Loucy (cell line): Measurements from ENCODE around the gene SCAP.

Experiments used
- H2AFZ ChIP-seq: fragments of 200-600 bp; sonication (generic); 2 replicates; pipeline ENCODE4 v1.6.0; 2016; ENCODE audit warnings: antibody characterized with exemption, mild to moderate bottlenecking, low read length, moderate library complexity
- H3F3A ChIP-seq: fragments of 200-600 bp; 2 replicates; pipeline ENCODE4 v1.6.0; 2016; ENCODE audit warnings: antibody characterized with exemption, low read depth, mild to moderate bottlenecking
- H3K27me3 ChIP-seq: fragments of 200-600 bp; sonication (generic); 2 replicates; pipeline ENCODE4 v1.6.1; 2014; ENCODE audit warnings: low read length, mild to moderate bottlenecking; ENCODE audit not compliant: insufficient read depth, poor library complexity, severe bottlenecking
- H3K36me3 ChIP-seq: fragments of 200-600 bp; sonication (generic); 2 replicates; pipeline ENCODE4 v1.6.1; 2016; ENCODE audit warnings: low read length; ENCODE audit not compliant: insufficient read depth
- H3K4me1 ChIP-seq: fragments of 200-600 bp; sonication (generic); 2 replicates; pipeline ENCODE4 v1.5.1; 2014; ENCODE audit warnings: low read length, mild to moderate bottlenecking; ENCODE audit not compliant: insufficient read depth, poor library complexity, severe bottlenecking
- H3K4me2 ChIP-seq: fragments of 200-600 bp; sonication (generic); 2 replicates; pipeline ENCODE4 v1.6.0; 2014; ENCODE audit warnings: antibody characterized with exemption, low read length, low read depth, mild to moderate bottlenecking; ENCODE audit not compliant: poor library complexity, severe bottlenecking
- H3K4me3 ChIP-seq: fragments of 200-600 bp; sonication (generic); 2 replicates; pipeline ENCODE4 v1.5.1; 2014; ENCODE audit warnings: low read length, mild to moderate bottlenecking, mixed read lengths; ENCODE audit not compliant: poor library complexity, severe bottlenecking
- H3K79me2 ChIP-seq: fragments of 200-600 bp; sonication (generic); 2 replicates; pipeline ENCODE4 v1.6.1; 2014; ENCODE audit warnings: low read length; ENCODE audit not compliant: insufficient read depth
- H3K9ac ChIP-seq: fragments of 200-600 bp; sonication (generic); 2 replicates; pipeline ENCODE4 v1.6.0; 2014; ENCODE audit warnings: mild to moderate bottlenecking, low read depth, low read length, moderate library complexity; ENCODE audit not compliant: poor library complexity, severe bottlenecking
- H3K9me2 ChIP-seq: fragments of 200-600 bp; sonication (generic); replicated peaks from 2 replicates; pipeline ENCODE4 v1.6.1; 2016; ENCODE audit warnings: low read depth, low read length, mixed read lengths
- H3K9me3 ChIP-seq: fragments of 200-600 bp; sonication (generic); 2 replicates; pipeline ENCODE4 v1.6.1; 2014; ENCODE audit warnings: mild to moderate bottlenecking, antibody characterized with exemption, low read length, low read depth; ENCODE audit not compliant: insufficient read depth
- H4K20me1 ChIP-seq: fragments of 200-600 bp; sonication (generic); 2 replicates; pipeline ENCODE4 v1.6.0; 2014; ENCODE audit warnings: antibody characterized with exemption, low read length, mild to moderate bottlenecking; ENCODE audit not compliant: insufficient read depth, poor library complexity, severe bottlenecking
- EZH2phosphoT487 ChIP-seq: fragments of 200-600 bp; IDR thresholded peaks from 2 replicates; pipeline ENCODE4 v1.6.1; 2018; ENCODE audit warnings: antibody characterized with exemption, mild to moderate bottlenecking, moderate library complexity, borderline replicate concordance
- TF ChIP-seq, protein P1 (sequence below): fragments of 200-600 bp; sonication (generic); conservative IDR thresholded peaks from 2 replicates; pipeline ENCODE4 v1.5.1; 2014; ENCODE audit warnings: mild to moderate bottlenecking, antibody characterized with exemption, low read length

The SCAP gene

DNA sequence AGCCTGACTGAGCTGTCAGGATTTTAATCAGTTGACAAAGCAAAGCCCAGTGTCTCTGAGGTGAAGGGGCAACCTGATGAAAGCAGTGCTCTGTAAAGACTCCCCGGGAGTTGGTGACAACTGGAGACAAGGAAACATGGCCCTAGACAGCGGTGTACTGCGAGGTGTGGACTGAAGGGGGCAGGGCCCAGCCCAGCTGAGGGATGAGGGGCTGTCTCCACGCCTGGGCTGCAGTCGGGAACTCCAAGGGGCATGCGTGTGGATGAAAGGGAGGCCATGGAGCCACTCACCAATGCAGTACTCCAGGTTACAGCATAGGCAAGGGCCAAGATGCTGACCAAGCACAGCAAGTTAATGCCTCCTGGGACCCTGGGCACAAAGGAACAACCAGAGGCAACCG lies 45.1 kb downstream of the SCAP start:
- Histone ChIP-seq H3K27me3 (no peaks in the 10 kb centered on the region), H3K4me1 (no peaks in the 10 kb centered on the region), H4K20me1 (no peaks in the 10 kb centered on the region), H2AFZ (no peak overlapping the region), H3K4me3 (no peak overlapping the region), H3K9ac (no peak overlapping the region), H3K36me3 (peaks cover 67% of the 10 kb centered on the region), H3K9me3 (no peaks in the 10 kb centered on the region), H3K4me2 (no peak overlapping the region), H3K9me2 (no peaks in the 10 kb centered on the region), H3F3A (no peaks in the 10 kb centered on the region), H3K79me2 (no peaks in the 10 kb centered on the region)
- no peak for TF ChIP-seq EZH2phosphoT487
- TF ChIP-seq, protein P1, sequence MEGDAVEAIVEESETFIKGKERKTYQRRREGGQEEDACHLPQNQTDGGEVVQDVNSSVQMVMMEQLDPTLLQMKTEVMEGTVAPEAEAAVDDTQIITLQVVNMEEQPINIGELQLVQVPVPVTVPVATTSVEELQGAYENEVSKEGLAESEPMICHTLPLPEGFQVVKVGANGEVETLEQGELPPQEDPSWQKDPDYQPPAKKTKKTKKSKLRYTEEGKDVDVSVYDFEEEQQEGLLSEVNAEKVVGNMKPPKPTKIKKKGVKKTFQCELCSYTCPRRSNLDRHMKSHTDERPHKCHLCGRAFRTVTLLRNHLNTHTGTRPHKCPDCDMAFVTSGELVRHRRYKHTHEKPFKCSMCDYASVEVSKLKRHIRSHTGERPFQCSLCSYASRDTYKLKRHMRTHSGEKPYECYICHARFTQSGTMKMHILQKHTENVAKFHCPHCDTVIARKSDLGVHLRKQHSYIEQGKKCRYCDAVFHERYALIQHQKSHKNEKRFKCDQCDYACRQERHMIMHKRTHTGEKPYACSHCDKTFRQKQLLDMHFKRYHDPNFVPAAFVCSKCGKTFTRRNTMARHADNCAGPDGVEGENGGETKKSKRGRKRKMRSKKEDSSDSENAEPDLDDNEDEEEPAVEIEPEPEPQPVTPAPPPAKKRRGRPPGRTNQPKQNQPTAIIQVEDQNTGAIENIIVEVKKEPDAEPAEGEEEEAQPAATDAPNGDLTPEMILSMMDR: no peak

GRCh38 chr3:47429476-47430270 lies 46.1 kb downstream of the SCAP start:
- no peaks in the 10 kb centered on the region for H4K20me1 ChIP-seq
- no peak overlapping the region for H3K4me3 ChIP-seq
- H3K9ac ChIP-seq: no peak overlapping the region
- no peaks in the 10 kb centered on the region for H3K27me3 ChIP-seq
- H3F3A ChIP-seq: no peaks in the 10 kb centered on the region
- H3K36me3 ChIP-seq: peaks cover 72% of the 10 kb centered on the region
- no peaks in the 10 kb centered on the region for H3K9me2 ChIP-seq
- no peak overlapping the region for H2AFZ ChIP-seq
- TF ChIP-seq, protein P1: no peak
- no peak for TF ChIP-seq EZH2phosphoT487
- H3K4me2 ChIP-seq: no peak overlapping the region
- H3K4me1 ChIP-seq: no peaks in the 10 kb centered on the region
- H3K9me3 ChIP-seq: no peaks in the 10 kb centered on the region
- no peaks in the 10 kb centered on the region for H3K79me2 ChIP-seq

DNA sequence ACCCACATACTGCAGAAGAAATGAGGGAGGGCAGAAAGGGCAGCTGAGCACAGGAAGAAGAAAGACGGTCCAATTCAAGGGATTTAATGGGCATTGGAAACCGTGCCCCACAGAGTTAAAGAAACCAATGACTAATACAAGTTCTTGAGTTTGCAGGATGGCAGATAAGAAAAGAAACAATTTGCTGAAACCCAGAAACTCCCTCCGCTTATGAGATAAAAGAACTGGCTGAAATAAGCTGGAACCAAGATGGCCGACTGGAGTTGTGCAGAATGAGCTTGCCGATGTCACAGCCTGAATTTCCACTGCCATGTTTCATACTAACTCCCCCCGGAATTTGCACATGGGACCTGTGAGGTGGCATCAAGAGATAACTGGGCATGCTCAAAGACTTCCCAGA lies 47.1 kb downstream of the SCAP start:
- Histone ChIP-seq H3K79me2 (no peaks in the 10 kb centered on the region), H3F3A (no peaks in the 10 kb centered on the region), H3K4me3 (no peak overlapping the region), H2AFZ (no peak overlapping the region), H3K9me2 (no peaks in the 10 kb centered on the region), H3K4me2 (no peak overlapping the region), H3K4me1 (no peaks in the 10 kb centered on the region), H3K27me3 (no peaks in the 10 kb centered on the region), H3K36me3 (peaks cover 72% of the 10 kb centered on the region), H3K9ac (no peak overlapping the region), H4K20me1 (no peaks in the 10 kb centered on the region), H3K9me3 (no peaks in the 10 kb centered on the region)
- TF ChIP-seq EZH2phosphoT487: no peak
- TF ChIP-seq, protein P1: no peak
